GM13977 (cell line): ENCODE measurements around the gene ABHD16B.

Source experiments
- DNase-seq: peaks from one replicate; pipeline ENCODE4 v3.0.0; 2012; ENCODE audit warnings: low spot score
- in situ Hi-C: fragments of 300-500 bp; cut with MboI; formaldehyde crosslinking; loops from one replicate; pipeline ENCODE4 v1.12.0; 2022; ENCODE audit warnings: low sequenced_read_pairs, low pct_unique_long_range_greater_than_20kb, mixed read lengths, inconsistent platforms; ENCODE audit not compliant: unreplicated experiment
- TF ChIP-seq, protein P1 (sequence below): IDR thresholded peaks from 2 replicates; pipeline ENCODE4 v1.5.1; 2012; ENCODE audit warnings: mild to moderate bottlenecking, control low read depth; ENCODE audit not compliant: insufficient read depth; ENCODE audit errors: extremely low read depth, missing control alignments

ABHD16B gene

DNA sequence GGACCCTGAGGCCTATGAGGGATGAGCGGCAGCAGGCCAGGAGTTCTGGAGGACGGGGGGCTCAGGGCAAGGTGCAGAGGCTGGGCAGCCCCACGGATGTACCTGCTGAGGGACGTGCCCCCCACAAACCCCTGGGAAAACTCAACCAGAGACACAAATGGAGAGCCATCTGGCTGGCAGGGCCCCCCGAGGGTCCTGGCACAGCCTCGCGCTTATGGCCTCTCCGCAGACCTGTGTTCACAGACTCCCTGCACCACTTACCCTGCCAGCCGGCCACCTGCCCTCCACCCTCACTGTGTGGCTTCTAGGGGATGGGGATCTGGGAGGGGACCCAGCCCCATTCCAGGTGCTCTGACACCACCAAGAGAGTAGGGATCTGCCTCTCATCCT lies 26.8 kb upstream of the ABHD16B start:
- TF ChIP-seq, protein P1, sequence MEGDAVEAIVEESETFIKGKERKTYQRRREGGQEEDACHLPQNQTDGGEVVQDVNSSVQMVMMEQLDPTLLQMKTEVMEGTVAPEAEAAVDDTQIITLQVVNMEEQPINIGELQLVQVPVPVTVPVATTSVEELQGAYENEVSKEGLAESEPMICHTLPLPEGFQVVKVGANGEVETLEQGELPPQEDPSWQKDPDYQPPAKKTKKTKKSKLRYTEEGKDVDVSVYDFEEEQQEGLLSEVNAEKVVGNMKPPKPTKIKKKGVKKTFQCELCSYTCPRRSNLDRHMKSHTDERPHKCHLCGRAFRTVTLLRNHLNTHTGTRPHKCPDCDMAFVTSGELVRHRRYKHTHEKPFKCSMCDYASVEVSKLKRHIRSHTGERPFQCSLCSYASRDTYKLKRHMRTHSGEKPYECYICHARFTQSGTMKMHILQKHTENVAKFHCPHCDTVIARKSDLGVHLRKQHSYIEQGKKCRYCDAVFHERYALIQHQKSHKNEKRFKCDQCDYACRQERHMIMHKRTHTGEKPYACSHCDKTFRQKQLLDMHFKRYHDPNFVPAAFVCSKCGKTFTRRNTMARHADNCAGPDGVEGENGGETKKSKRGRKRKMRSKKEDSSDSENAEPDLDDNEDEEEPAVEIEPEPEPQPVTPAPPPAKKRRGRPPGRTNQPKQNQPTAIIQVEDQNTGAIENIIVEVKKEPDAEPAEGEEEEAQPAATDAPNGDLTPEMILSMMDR: no peak
- in situ Hi-C loops: no loop called here
- no peak for DNase-seq

GRCh38 chr20:63835021-63835858 lies 26.1 kb upstream of the ABHD16B start:
- peak; percentile 81 for DNase-seq
- in situ Hi-C loops: no loop called here
- TF ChIP-seq, protein P1: no peak

DNA sequence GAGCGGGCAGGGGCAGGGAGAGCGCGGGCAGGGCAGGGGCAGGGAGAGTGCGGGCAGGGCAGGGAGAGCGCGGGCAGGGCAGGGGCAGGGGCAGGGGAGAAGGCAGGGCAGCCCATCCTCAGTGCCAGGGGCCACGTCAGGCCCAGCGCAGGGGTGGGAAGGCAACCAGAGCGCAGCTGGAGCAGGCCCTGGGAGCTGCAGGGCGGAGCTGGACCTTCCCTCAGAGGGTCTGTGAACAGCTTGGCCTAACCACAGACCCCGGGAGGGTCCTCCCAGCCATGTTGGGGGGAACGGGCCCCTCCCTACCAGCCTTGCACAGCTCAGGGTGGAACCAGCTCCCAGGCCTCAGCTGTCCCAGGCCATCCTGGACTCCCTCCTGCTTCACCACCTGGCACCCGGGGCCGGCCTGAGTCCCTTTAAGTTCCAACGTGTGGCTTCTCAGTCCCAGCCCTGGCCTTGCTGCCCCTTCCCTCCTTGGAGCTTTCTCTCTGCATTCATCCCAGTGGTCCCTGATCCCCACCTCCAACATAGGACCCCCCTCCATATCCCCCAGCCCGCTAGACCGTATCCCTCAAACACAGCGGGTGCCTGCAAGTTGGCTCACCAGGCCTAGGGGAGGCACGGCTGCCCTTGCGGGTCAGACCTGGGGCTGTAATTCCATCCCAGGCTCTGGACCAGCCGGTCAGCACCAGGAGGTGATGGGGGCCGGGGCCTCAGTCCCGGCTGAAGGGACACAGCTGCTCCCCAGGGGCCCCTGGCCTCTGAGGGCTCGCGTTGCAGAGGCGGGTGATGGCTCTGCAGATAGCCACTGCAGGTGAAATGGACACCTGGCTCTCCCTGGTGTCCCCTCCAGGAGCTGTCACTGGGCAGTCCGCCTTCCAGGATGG lies 24.6 kb upstream of the ABHD16B start:
- no peak for DNase-seq
- in situ Hi-C loops: no loop called here
- TF ChIP-seq, protein P1: no peak

- TF ChIP-seq, protein P1: no peak
- no peak for DNase-seq
Measured at GRCh38 chr20:63837479-63837878, 23.8 kb upstream of the ABHD16B start.

DNA sequence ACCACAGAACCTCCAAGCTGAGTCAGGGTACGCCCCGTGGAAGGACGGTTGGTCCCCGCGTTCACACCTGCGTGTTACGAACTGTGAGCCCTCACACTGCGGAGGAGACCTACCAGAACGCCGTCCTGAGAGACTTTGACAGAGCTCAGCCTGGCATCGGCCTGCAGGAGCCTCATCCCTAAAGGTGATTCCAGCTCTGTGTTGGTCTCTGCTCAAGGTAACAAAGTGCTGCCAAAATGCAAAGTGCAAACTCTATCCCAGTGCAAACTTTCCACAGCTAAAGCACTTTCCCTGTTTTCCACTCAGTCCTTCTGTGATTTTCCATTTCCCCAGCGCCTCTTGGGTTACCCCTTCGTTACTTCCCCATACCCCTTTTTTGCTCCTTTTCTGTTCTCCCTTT lies 21.7 kb upstream of the ABHD16B start:
- no peak for DNase-seq
- TF ChIP-seq, protein P1: no peak
- in situ Hi-C loops: no loop called here

More at GRCh38 chr20:63837479-63837878, 23.8 kb upstream of the ABHD16B start:
- in situ Hi-C loops: no loop called here

DNA sequence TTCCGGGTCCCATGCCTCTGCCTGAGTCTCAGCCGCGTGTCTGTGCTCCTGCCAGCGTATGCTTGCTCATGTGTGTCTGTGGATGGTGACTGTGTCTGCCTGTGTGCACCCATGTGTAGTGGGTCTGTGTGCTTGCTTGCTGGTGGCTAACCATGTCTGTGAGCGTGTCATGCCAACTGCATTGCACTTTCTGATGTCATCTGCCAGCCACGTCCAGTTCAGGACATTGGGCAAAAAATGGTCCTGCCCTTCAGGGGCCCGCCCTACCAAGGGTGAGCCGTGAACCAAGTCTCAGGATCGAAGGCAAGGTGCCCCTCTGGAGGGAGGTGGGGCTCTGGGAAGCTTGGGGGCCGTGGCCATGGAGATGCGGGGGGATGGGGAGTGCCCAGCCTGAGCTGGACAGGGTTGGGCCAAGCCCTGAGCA lies 20.9 kb upstream of the ABHD16B start:
- TF ChIP-seq, protein P1: no peak
- no peak for DNase-seq
- in situ Hi-C loops: no loop called here
